Hippocampal formation (tissue), 2 donors: ENCODE data around the gene XPNPEP1.

Source experiments
- DNase-seq, 2 donors: peaks; one replicate each; lab custom pipeline; 2025; lab: John Stamatoyannopoulos, UW

XPNPEP1 gene

GRCh38 chr10:109922976-109923921 is at the start of gene XPNPEP1:
Gene XPNPEP1, minus strand, starts transcription at chr10:109923511. Its CDS starts 78 bp downstream, at chr10:109923433.
- peak; percentile 84 for DNase-seq

DNA sequence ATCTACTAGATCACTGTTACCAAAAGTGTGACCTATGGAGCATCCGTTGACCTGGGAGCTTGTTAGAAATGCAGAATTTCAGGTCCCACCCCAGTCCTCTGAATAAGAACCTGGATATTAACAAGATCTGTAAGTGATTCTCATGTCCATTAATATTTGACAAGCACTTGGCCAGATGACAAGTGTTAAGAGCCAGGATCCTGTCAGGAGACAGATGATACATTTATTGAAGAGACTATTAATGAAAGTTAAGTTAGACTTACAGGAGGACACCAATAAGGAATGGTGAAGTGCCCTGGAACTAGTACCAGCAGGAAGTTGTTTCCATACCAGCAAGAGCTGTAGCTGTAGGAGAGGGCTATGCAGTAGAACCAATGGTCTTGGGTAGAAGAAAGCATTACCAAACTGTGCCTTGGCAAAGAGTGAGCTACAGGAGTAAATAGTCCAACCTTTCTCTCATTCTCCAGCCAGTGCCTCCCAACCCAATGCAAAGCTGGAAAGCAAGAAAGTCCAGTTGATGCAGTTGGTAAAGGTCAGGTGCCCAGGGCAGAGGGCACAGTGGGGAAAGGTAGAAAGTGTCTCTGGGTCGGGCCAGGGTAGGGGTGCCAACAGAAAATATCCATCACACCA is 49.2 kb upstream of the XPNPEP1 start:
- DNase-seq: no peak

DNA sequence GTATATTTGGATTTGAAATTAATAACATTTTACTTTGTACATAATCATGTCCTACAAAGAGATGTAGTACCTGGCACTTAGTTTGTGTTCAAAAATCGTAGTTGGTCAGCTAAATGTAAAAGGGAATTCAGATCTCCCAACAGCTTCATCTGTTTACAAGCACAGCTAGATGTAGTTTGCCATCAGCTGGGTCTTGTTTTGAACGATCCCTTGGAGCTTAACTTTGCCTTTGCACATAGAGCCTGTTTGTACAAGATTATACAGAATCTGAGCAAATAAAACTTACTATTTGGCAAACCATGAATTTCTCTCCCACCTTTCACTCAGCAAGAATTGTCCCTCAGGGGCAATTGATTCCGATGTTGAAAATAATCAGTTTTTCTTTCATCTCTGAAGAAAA is 48.3 kb upstream of the XPNPEP1 start:
- no peak for DNase-seq

GRCh38 chr10:109969760-109970346 is 46.5 kb upstream of the XPNPEP1 start:
- DNase-seq: no peak

DNA sequence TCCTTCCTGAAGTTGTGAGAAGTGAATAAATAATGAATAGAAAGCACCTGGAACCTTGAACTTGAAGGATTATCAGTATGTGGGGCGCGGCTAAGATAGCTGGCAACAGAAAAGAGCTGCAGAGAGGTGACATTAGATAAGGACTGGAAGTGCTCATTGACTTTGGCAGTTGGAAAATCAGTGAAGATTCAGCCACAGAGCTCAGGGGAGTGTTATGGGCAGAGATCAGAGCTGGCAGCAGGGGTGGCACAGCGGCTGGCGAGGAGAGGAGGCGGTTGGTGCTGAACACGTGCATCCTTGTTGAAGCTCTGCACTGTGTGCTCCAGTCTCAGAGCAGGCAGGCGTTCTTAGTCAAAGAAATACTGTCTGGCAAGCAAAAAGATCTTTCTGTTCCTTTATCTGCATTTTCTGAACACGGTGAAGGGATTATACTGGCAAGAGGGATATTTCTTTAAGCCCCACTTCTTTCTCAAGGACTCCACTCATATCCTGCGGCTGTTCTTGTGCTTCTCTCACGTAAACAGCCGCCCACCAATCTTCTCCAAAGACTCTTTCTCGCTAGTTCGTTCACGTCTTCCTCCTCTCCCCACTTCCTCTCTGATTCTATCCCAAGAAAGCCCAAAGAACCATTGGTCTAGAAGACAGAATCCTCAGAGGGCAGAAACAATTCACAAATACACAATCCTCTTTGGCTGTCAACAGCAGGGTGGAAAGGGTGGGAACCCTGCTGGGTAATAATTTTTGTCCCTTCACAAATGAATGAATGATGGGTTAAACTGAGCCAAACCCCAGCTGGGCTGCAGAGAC is 45.8 kb upstream of the XPNPEP1 start:
- peak; percentile 32 to 37 for DNase-seq

GRCh38 chr10:109967739-109968088 is 44.4 kb upstream of the XPNPEP1 start:
- DNase-seq: no peak

- DNase-seq: no peak
Observed at GRCh38 chr10:109966961-109967738, 43.8 kb upstream of the XPNPEP1 start.

DNA sequence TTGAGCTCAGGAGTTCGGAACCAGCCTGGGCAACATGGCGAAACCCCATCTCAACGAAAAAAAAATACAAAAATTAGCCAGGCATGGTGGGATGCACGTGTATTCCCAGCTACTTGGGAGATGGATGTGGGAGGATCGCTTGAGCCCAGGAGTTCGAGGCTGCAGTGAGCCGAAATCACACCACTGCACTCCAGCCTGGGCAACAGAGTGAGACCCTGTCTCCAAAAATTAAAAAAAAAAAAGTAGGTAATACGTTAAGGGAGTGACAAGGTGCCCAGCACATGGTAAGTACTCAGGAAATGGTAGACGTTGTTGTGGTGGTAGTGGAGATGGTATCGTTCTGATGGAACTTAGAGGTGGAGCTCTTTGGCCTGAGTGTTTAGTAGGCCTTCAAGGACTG is 41.0 kb upstream of the XPNPEP1 start:
- no peak for DNase-seq

- no peak for DNase-seq
Observed at GRCh38 chr10:109963439-109963838, 40.1 kb upstream of the XPNPEP1 start.

GRCh38 chr10:109962247-109962646 is 38.9 kb upstream of the XPNPEP1 start:
- DNase-seq: no peak

DNA sequence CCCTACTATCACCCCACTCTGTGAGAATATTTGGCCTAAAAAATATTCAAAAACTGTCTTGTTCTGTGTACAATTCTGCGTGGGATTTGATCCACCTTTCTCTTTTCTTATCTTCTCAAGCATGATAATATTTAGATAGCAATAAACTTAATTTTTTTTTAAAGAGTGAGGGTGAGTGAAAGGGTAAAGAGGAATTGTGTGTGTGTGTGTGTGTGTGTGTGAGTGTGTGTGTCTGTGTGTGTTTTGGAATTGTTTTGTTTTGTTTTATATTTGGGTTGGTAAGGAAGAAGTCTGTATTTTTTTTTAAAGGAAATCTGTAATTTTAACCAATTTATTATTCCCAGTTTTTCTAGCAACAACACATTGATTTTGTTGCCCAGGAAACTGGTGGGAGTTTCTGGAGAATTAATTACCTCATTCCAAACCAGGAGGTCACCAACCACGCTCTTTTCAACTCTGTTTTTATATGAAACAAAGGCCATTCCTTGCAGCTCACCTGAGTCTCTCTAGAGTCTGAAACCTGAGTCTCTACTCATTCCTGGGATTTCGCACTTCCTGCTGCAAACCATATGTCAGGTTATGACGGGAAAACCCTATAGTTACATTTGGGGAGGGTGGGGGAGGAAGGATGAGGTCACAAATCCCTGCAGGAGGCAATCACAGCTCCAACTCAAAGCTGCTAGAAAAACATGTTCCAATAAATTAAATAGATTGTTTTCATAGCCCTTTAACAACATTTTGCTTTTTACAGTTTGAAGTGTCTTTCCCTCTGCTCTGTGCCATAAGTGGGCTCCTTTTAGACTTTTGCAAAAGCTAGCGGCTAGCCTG is 38.1 kb upstream of the XPNPEP1 start:
- no peak for DNase-seq

GRCh38 chr10:109960682-109961081 is 37.4 kb upstream of the XPNPEP1 start:
- no peak for DNase-seq

DNA sequence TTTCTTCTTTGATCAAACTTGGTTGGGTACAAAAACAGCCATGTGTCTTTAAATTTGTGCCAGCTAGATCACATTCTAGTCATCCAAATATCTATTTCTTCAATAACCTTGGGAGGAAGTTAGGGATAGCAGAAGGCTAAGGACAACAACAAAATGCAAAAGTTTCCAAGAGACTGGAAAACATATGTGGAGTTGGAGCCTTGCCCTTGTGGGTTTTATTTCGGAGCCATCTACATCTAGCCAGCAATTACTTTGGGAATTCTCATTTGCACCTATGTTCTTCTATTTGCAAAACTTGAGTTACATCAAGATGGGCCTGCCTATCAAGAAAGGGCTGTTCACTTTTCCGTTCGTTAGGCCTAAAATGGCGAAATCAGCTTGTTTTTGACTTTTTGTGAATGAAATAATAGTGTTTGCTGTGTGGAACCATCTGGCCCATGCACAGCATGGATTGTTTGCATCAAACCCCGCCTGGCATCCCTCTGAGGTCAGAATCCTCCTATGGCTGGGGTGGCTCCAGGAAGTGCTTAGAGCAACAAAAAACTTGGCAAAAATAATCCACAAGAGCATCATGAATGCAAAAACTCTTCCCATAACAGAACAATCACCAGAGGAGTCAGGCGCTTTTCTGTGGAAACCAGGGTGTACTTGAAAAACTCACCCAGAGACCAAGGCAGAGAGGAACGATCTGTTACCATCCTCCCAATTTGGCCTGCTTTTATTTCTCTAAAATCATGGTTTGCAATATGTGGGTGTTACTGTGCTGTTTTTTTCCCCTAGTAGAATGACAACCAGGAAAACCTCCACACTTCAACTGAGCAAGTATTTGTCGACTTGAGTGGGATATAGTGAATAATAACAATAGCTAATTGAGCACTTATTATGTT is 36.2 kb upstream of the XPNPEP1 start:
- no peak for DNase-seq

- no peak for DNase-seq
Observed at GRCh38 chr10:109958059-109958458, 34.7 kb upstream of the XPNPEP1 start.

DNA sequence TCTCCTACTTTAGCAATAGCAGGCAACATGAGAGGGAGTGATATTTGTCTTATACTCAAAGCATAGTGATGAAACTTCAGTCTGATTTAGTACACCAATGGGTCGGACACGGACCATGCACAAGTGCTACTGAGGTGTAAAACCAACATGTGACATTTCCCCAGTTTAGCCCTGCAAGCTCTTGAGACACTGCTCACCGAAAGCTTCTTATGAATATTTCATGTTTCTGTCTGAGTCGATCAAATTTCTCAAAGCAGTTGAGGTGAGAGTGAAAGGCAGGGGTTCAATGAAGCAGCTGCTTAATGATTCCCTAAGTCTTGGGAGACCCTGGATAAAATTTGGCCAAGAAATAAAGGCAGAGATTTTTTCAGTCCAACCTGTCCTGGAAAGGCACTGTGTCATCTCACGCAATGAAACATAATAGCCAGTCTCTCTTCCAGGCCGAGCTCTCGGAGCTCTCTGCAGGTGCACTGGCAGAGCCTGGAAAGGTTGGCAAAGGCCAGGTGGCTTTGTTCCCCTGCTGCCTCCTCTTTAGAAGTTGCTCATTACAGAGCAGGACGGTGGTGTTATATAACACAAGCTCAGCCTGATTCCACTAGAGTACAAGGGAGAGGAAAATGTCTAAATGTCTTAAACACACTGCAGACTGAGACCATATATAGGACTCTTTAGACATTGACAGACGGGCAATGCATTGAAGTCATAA is 33.9 kb upstream of the XPNPEP1 start:
- DNase-seq: no peak

GRCh38 chr10:109956454-109957091 is 33.3 kb upstream of the XPNPEP1 start:
- no peak for DNase-seq

DNA sequence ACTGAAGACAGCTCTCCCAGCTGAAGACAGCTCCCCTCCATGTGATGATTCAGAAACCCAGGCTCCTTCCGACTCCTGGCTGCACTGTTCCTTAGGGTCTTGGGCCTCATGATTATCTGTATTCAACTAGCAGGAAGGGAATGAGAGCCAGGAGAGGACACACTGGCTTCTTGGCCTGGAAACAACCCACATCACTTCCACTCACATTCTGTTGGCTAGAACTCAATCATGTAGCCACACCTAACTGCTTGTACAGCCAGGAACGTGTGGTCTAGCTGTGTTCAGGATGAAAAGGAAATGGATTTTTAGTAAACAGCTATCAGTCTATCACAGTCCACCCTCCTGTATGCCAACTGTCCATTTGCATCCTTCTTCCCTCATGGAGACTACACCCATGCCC is 30.5 kb upstream of the XPNPEP1 start:
- no peak for DNase-seq

GRCh38 chr10:109952526-109952925 is 29.2 kb upstream of the XPNPEP1 start:
- no peak for DNase-seq
